H1 (cell line): ENCODE measurements around the gene NOS3. TPM values are rescaled to one million over a fixed set of nuclear protein-coding genes. Genes with fewer than 3 reads are reported as not detected.
A peak's percentile ranks its signal among the peaks of the same experiment; 100 is the strongest.

Source experiments
- CTCF ChIA-PET: fragments of 300-600 bp; sonication (Branson Sonifier 250); formaldehyde crosslinking; loops from one replicate; lab custom pipeline; 2021; ENCODE audit not compliant: partially characterized antibody; lab: Charles Lee
- POLR2A ChIA-PET: fragments of 300-600 bp; sonication (Branson Sonifier 250); formaldehyde crosslinking; loops from one replicate; lab custom pipeline; 2021; ENCODE audit warnings: inconsistent platforms; ENCODE audit not compliant: partially characterized antibody; lab: Charles Lee
- DNase-seq, 2 experiments: peaks; one replicate each; pipeline versions ENCODE4 v3.0.0 to v3.0.0-alpha.2; 2010 to 2022; ENCODE audit warnings: low spot score in 2 of 2, low read depth in 1 of 2, mixed read lengths in 1 of 2
- FAIRE-seq: peaks from 2 replicates; lab custom pipeline; 2011; peaks lifted over from hg19 to GRCh38; lab: Jason Lieb, UNC
- H2AFZ ChIP-seq: 2 replicates; pipeline ENCODE4 v1.8.1; 2012; ENCODE audit warnings: low read length, inconsistent platforms
- H2AK5ac ChIP-seq: 2 replicates; pipeline ENCODE4 v1.6.1; 2013; ENCODE audit warnings: low read depth, low read length
- H2BK120ac ChIP-seq: replicated peaks from 2 replicates; pipeline ENCODE3; 2013; ENCODE audit warnings: low read depth, low read length, inconsistent platforms
- H2BK12ac ChIP-seq: 2 replicates; pipeline ENCODE4 v1.6.1; 2013; ENCODE audit warnings: low read depth, low read length
- H2BK15ac ChIP-seq: 2 replicates; pipeline ENCODE4 v1.6.1; 2013; ENCODE audit warnings: low read length
- H2BK20ac ChIP-seq: 2 replicates; pipeline ENCODE4 v1.6.1; 2013; ENCODE audit warnings: low read length
- H2BK5ac ChIP-seq: 2 replicates; pipeline ENCODE4 v1.6.1; 2013; ENCODE audit warnings: low read depth, low read length
- H3K14ac ChIP-seq: 2 replicates; pipeline ENCODE4 v1.6.1; 2013; ENCODE audit warnings: inconsistent platforms; ENCODE audit not compliant: insufficient read length
- H3K18ac ChIP-seq: 2 replicates; pipeline ENCODE4 v1.6.1; 2013; ENCODE audit warnings: low read length; ENCODE audit errors: extremely low read depth
- H3K23ac ChIP-seq: 2 replicates; pipeline ENCODE4 v1.6.1; 2013; ENCODE audit warnings: inconsistent platforms; ENCODE audit not compliant: insufficient read length
- H3K23me2 ChIP-seq: 2 replicates; pipeline ENCODE4 v1.6.1; 2013; ENCODE audit warnings: low read depth, low read length
- H3K27ac ChIP-seq: 2 replicates; pipeline ENCODE4 v1.6.1; 2011; ENCODE audit warnings: low read depth, low read length, inconsistent platforms
- H3K27me3 ChIP-seq, 4 experiments: replicated peaks in 1 of 4; 1 replicate in 1 of 4; 2 replicates in 3 of 4; pipeline versions ENCODE4 v1.6.1 to v1.8.1; 2011 to 2013; ENCODE audit warnings: low read length in 3 of 4, mild to moderate bottlenecking in 3 of 4, inconsistent platforms in 2 of 4, mixed read lengths in 2 of 4, moderate library complexity in 1 of 4; ENCODE audit not compliant: control insufficient read depth in 3 of 4, insufficient read depth in 3 of 4; ENCODE audit errors: extremely low read depth in 1 of 4
- H3K36me3 ChIP-seq, 4 experiments: 2 replicates each; pipeline versions ENCODE4 v1.6.1 to v1.8.1; 2011 to 2013; ENCODE audit warnings: mild to moderate bottlenecking in 4 of 4, low read length in 3 of 4, moderate library complexity in 2 of 4, control low read depth in 1 of 4, inconsistent platforms in 1 of 4; ENCODE audit not compliant: insufficient read depth in 4 of 4, control insufficient read depth in 2 of 4
- H3K4ac ChIP-seq: replicated peaks from 2 replicates; pipeline ENCODE3; 2013; ENCODE audit warnings: low read length, low read depth, mixed read lengths, inconsistent platforms; ENCODE audit not compliant: insufficient read length
- H3K4me1 ChIP-seq, 4 experiments: replicated peaks in 1 of 4; 1 replicate in 1 of 4; 2 replicates in 3 of 4; pipeline versions ENCODE4 v1.6.1 to v1.8.1; 2011 to 2013; ENCODE audit warnings: low read length in 3 of 4, inconsistent platforms in 2 of 4, mixed read lengths in 1 of 4; ENCODE audit not compliant: insufficient read depth in 4 of 4, control insufficient read depth in 3 of 4
- H3K4me2 ChIP-seq, 2 experiments: 2 replicates each; pipeline versions ENCODE4 v1.6.1 to v1.8.1; 2011 to 2013; ENCODE audit warnings: low read depth in 2 of 2, low read length in 2 of 2, control low read depth in 1 of 2, inconsistent platforms in 1 of 2, mild to moderate bottlenecking in 1 of 2; ENCODE audit not compliant: insufficient read depth in 1 of 2
- H3K4me3 ChIP-seq, 4 experiments: fragments of 200-600, 300-600 bp in 1 of 4; sonication (generic), shearing (Covaris generic), sonication (Bioruptor Twin) in 1 of 4; 2 replicates each; pipeline versions ENCODE4 v1.5.1 to v1.8.1; 2011 to 2016; ENCODE audit warnings: low read length in 4 of 4, low read depth in 3 of 4, control low read depth in 2 of 4, inconsistent platforms in 2 of 4, mild to moderate bottlenecking in 2 of 4, mixed read lengths in 1 of 4, moderate library complexity in 1 of 4; ENCODE audit not compliant: insufficient read depth in 2 of 4; ENCODE audit errors: extremely low read depth in 1 of 4
- H3K56ac ChIP-seq: replicated peaks from 2 replicates; pipeline ENCODE3; 2013; ENCODE audit warnings: low read depth, mild to moderate bottlenecking, mixed read lengths, low read length, inconsistent platforms; ENCODE audit not compliant: insufficient read length
- H3K79me1 ChIP-seq: 2 replicates; pipeline ENCODE4 v1.6.1; 2013; ENCODE audit warnings: low read depth, low read length, control low read depth
- H3K79me2 ChIP-seq, 2 experiments: 2 replicates each; pipeline versions ENCODE4 v1.6.1 to v1.8.1; 2012 to 2013; ENCODE audit warnings: low read length in 2 of 2, mild to moderate bottlenecking in 2 of 2, inconsistent platforms in 1 of 2; ENCODE audit not compliant: insufficient read depth in 2 of 2, control insufficient read depth in 1 of 2
- H3K9ac ChIP-seq, 4 experiments: replicated peaks in 1 of 4; 1 replicate in 1 of 4; 2 replicates in 3 of 4; pipeline versions ENCODE4 v1.6.1 to v1.8.1; 2011 to 2013; ENCODE audit warnings: low read depth in 3 of 4, low read length in 3 of 4, control low read depth in 2 of 4, mild to moderate bottlenecking in 2 of 4, moderate library complexity in 2 of 4, inconsistent platforms in 1 of 4; ENCODE audit errors: extremely low read depth in 1 of 4
- H3K9me3 ChIP-seq, 2 experiments: 2 replicates each; pipeline versions ENCODE4 v1.6.1 to v1.8.1; 2012 to 2013; ENCODE audit warnings: mild to moderate bottlenecking in 2 of 2, moderate library complexity in 2 of 2, control low read depth in 1 of 2, inconsistent platforms in 1 of 2, low read depth in 1 of 2, low read length in 1 of 2, mixed read lengths in 1 of 2; ENCODE audit not compliant: insufficient read depth in 2 of 2
- H4K20me1 ChIP-seq, 2 experiments: replicated peaks in 1 of 2; 2 replicates each; pipeline versions ENCODE3 to v1.8.1; 2011 to 2013; ENCODE audit warnings: inconsistent platforms in 2 of 2, low read length in 2 of 2, mild to moderate bottlenecking in 1 of 2; ENCODE audit not compliant: insufficient read depth in 2 of 2, control insufficient read depth in 1 of 2
- H4K5ac ChIP-seq: 2 replicates; pipeline ENCODE4 v1.6.1; 2013; ENCODE audit warnings: low read length, low read depth, mixed read lengths, inconsistent platforms; ENCODE audit not compliant: insufficient read length
- H4K8ac ChIP-seq: 2 replicates; pipeline ENCODE4 v1.8.0; 2013; ENCODE audit warnings: mild to moderate bottlenecking, moderate library complexity, low read length, inconsistent platforms; ENCODE audit not compliant: insufficient read depth; ENCODE audit errors: extremely low read depth
- H4K91ac ChIP-seq: replicated peaks from 2 replicates; pipeline ENCODE3; 2013; ENCODE audit warnings: low read length, mixed read lengths, inconsistent platforms; ENCODE audit not compliant: insufficient read length
- BRCA1 ChIP-seq: IDR thresholded peaks from 2 replicates; pipeline ENCODE4 v1.6.1; 2012; ENCODE audit warnings: low read depth, low read length, improper control_type of control experiment
- CEBPB ChIP-seq: IDR thresholded peaks from 2 replicates; pipeline ENCODE4 v1.6.1; 2012; ENCODE audit warnings: low read depth, low read length
- CHD2 ChIP-seq: IDR thresholded peaks from 2 replicates; pipeline ENCODE4 v1.6.1; 2012; ENCODE audit warnings: low read length, improper control_type of control experiment
- KDM5A ChIP-seq: fragments of 200-600 bp; IDR thresholded peaks from 2 replicates; pipeline ENCODE4 v1.7.1; 2012; ENCODE audit warnings: mild to moderate bottlenecking, low read length, inconsistent platforms, mixed read lengths
- NRF1 ChIP-seq: IDR thresholded peaks from 2 replicates; pipeline ENCODE4 v1.6.1; 2011; ENCODE audit warnings: mild to moderate bottlenecking, low read depth, low read length, improper control_type of control experiment
- SIX5 ChIP-seq: IDR thresholded peaks from 2 replicates; pipeline ENCODE4 v1.6.1; 2011; ENCODE audit warnings: mild to moderate bottlenecking, low read depth, low read length
- SP1 ChIP-seq: IDR thresholded peaks from 2 replicates; pipeline ENCODE4 v1.6.1; 2011; ENCODE audit warnings: low read depth, low read length
- SP2 ChIP-seq: IDR thresholded peaks from 2 replicates; pipeline ENCODE4 v1.6.1; 2012; ENCODE audit warnings: mild to moderate bottlenecking, low read length, inconsistent platforms
- SUZ12 ChIP-seq: fragments of 200-600 bp; sonication (generic); IDR thresholded peaks from 2 replicates; pipeline ENCODE4 v1.6.1; 2012; ENCODE audit warnings: mild to moderate bottlenecking, inconsistent platforms, low read length, moderate library complexity, mixed read lengths
- ZNF274 ChIP-seq: IDR thresholded peaks from 2 replicates; pipeline ENCODE4 v1.7.0; 2012; ENCODE audit warnings: low read length, borderline replicate concordance; ENCODE audit errors: extremely low read depth
- WGBS, 2 experiments: shearing (Covaris generic) in 1 of 2; methylation state at CpG; one replicate each; pipeline versions ENCODE4 v1.1.6 to v1.1.7; 2013 to 2015; ENCODE audit warnings: low lambda C conversion rate in 2 of 2, mixed read lengths in 2 of 2, inconsistent platforms in 1 of 2, low coverage in 1 of 2, missing lambda C conversion rate in 1 of 2; ENCODE audit not compliant: insufficient replicate concordance in 2 of 2, insufficient coverage in 1 of 2, insufficient read length in 1 of 2; ENCODE audit errors: extremely low coverage in 1 of 2, missing lambda C conversion rate in 1 of 2; 5-methylcytosine and 5-hydroxymethylcytosine counted together
- polyA plus RNA-seq, 7 experiments: library from polyadenylated mRNA; depleted of rRNA in 3 of 7; stranded (reverse) in 5 of 7; unstranded in 2 of 7; fragments of >200 nt in 5 of 7; fragments of 200-250 nt in 2 of 7; gene quantifications; 1 replicate in 5 of 7; 2 replicates in 1 of 7; 4 replicates in 1 of 7; pipeline versions ENCODE4 v1.2.1 to v1.2.3, GENCODE V29; 2011 to 2013; ENCODE audit warnings: missing spikeins in 2 of 7, mixed read lengths in 2 of 7
- total RNA-seq: library from RNA; stranded (reverse); fragmentation: NEBNext Ultra II Directional; extraction: Animal tissue kit (Norgen Biotek cat#: 25700); gene quantifications from 2 replicates; pipeline ENCODE4 v1.2.1, GENCODE V29; 2021

NOS3 gene
- total and polyA plus RNA-seq, 2 of the 8 experiments (the other 6 are each of a cell fraction or from before 2014, with no cell fraction given), result 4.4 to 16.2 TPM

GRCh38 chr7:151020231-151020630 is 29.4 kb downstream of the NOS3 start:
- POLR2A ChIA-PET, result interaction anchor here (2.6 to 3.2 kb wide), 2 partner anchors 11 to 41 kb away, joined by 15 to 16 read pairs; no protein-coding TSS in a partner anchor
- no peaks in the 10 kb centered on the region for H3K79me2 ChIP-seq
- peak overlapping the region; percentile 97 for H2BK20ac ChIP-seq
- no peak overlapping the region for H4K5ac ChIP-seq
- H2AK5ac ChIP-seq, result no peak overlapping the region; the same call in 1 of the 2 replicates
- FAIRE-seq (no peak), DNase-seq (no peak)
- no peak overlapping the region for H4K8ac ChIP-seq
- H3K23ac ChIP-seq, result no peak overlapping the region
- no peaks in the 10 kb centered on the region for H3K36me3 ChIP-seq
- no peak overlapping the region for H3K4me3 ChIP-seq
- 38% methylated on average over 1 of the region's 7 CpGs; no CpG with 5 or more reads in 1 of the 2 experiments for WGBS, 2 experiments
- H3K4me2 ChIP-seq, result no peak overlapping the region; a peak in 1 of 4 replicates
- no peak for TF ChIP-seq KDM5A
- no peak for TF ChIP-seq NRF1
- no peak for TF ChIP-seq SP1
- no peak for TF ChIP-seq SP2
- TF ChIP-seq ZNF274, result no peak
- TF ChIP-seq CHD2, result no peak
- no peak for TF ChIP-seq SUZ12
- TF ChIP-seq CEBPB, result no peak
- TF ChIP-seq SIX5, result no peak
- TF ChIP-seq BRCA1, result no peak
- H2BK120ac ChIP-seq, result no peak overlapping the region
- H3K4ac ChIP-seq, result no peak overlapping the region
- peak overlapping the region; percentile 66; the same call in 1 of the 2 replicates for H2AFZ ChIP-seq
- no peak overlapping the region for H4K91ac ChIP-seq
- H3K23me2 ChIP-seq, result peaks cover 7% of the 10 kb centered on the region; the same call in 1 of the 2 replicates
- no peak overlapping the region for H3K14ac ChIP-seq
- H3K56ac ChIP-seq, result no peak overlapping the region
- peaks cover 8 to 44% (median 38%) of the 10 kb centered on the region in 4 experiments for H3K27me3 ChIP-seq
- H3K9me3 ChIP-seq, result no peaks in the 10 kb centered on the region
- no peak overlapping the region for H3K27ac ChIP-seq
- H3K9ac ChIP-seq, result no peak overlapping the region
- H3K79me1 ChIP-seq, result no peaks in the 10 kb centered on the region
- peak overlapping the region; percentile 95; the same call in 1 of the 2 replicates for H2BK12ac ChIP-seq
- H3K18ac ChIP-seq, result peak overlapping the region; percentile 38; the same call in 1 of the 2 replicates
- peak overlapping the region; percentile 99 for H2BK15ac ChIP-seq
- CTCF ChIA-PET, result interaction anchor here (0.9 to 8.0 kb wide), 16 partner anchors 9 to 119 kb away, joined by 3 to 116 read pairs (median 11); partner anchors contain the start of genes ABCB8, ASIC3, FASTK and NOS3
- peaks cover 0 to 23% (median 16%) of the 10 kb centered on the region in 4 experiments; a peak in 5 of 7 replicates for H3K4me1 ChIP-seq
- no peaks in the 10 kb centered on the region for H4K20me1 ChIP-seq
- H2BK5ac ChIP-seq, result peak overlapping the region; percentile 63; the same call in 1 of the 2 replicates
